Stimulated activated CD4-positive, alpha-beta T cell treated with anti-CD3 and anti-CD28 coated beads, Interleukin-1b, Interleukin-23, amount 100 ng/mL, for 48 hours (primary cell): ENCODE results near the gene FMN1.

Experiments
- DNase-seq: peaks from one replicate; pipeline ENCODE4 v3.0.0-alpha.2; 2020

Gene FMN1

GRCh38 chr15:32737304-32737703, 457.2 kb downstream of the FMN1 start:
- DNase-seq = no peak

DNA sequence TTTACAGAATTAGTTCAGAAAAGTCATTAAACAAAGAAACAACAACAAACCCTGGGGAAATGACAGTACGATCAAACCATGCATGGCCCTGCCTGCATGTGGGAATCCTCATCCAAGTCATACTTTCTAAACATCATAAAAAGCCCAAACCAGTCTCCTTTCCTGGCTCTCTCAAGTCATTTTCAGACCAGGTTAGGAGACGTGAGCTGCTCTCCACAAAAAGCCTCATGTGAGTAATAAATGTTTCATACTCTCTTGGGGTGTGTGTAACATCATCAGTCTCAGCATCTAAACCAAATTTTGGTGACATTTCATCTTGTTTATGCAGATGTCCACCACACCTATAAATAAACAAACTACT, 457.8 kb downstream of the FMN1 start:
- no peak for DNase-seq

- no peak for DNase-seq
These were observed 458.4 kb downstream of the FMN1 start for GRCh38 chr15:32735989-32736700.

DNA sequence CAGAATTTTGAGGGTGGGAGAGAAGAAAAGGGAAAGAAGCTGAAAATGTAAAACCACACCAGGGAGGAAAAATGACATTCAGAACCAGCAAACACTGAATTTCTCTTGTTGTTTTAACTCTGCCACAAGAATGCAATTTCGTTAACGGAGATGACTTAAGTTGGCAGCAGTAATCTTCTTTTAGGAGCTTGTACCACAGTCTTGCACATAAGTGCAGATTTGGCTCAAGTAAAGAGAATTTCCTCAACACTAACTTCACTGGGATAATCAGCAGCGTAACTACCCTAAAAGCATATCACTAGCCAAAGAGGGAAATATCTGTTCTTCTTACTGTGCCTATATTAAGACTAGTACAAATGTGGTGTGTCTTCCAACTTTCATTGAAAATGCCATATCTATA, 461.2 kb downstream of the FMN1 start:
- no peak for DNase-seq

DNA sequence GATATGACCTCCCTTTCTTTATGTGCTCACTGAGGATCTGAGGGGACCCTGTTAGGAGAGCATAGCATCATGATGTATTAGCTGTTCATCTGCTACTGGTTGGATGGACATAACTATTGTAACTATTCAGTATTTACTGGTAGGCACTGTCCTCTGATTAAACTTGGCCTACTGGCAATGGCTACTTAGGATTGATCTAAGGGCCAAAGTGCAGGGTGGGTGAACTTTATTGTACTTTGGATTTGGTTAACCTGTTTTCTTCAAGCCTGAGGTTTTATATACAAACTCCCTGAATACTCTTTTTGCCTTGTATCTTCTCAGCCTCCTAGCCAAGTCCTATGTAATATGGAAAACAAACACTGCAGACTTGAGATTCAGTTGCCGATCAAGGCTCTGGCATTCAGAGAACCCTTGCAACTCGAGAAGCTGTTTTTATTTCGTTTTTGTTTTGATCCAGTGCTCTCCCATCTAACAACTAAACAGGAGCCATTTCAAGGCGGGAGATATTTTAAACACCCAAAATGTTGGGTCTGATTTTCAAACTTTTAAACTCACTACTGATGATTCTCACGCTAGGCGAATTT, 461.8 kb downstream of the FMN1 start:
- DNase-seq = no peak

DNA sequence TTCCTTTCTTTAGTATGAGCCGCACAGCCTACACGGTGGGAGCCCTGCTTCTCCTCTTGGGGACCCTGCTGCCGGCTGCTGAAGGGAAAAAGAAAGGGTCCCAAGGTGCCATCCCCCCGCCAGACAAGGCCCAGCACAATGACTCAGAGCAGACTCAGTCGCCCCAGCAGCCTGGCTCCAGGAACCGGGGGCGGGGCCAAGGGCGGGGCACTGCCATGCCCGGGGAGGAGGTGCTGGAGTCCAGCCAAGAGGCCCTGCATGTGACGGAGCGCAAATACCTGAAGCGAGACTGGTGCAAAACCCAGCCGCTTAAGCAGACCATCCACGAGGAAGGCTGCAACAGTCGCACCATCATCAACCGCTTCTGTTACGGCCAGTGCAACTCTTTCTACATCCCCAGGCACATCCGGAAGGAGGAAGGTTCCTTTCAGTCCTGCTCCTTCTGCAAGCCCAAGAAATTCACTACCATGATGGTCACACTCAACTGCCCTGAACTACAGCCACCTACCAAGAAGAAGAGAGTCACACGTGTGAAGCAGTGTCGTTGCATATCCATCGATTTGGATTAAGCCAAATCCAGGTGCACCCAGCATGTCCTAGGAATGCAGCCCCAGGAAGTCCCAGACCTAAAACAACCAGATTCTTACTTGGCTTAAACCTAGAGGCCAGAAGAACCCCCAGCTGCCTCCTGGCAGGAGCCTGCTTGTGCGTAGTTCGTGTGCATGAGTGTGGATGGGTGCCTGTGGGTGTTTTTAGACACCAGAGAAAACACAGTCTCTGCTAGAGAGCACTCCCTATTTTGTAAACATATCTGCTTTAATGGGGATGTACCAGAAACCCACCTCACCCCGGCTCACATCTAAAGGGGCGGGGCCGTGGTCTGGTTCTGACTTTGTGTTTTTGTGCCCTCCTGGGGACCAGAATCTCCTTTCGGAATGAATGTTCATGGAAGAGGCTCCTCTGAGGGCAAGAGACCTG, 463.5 kb downstream of the FMN1 start:
- DNase-seq = no peak

- no peak for DNase-seq
These were observed 464.7 kb downstream of the FMN1 start for GRCh38 chr15:32729700-32730395.

DNA sequence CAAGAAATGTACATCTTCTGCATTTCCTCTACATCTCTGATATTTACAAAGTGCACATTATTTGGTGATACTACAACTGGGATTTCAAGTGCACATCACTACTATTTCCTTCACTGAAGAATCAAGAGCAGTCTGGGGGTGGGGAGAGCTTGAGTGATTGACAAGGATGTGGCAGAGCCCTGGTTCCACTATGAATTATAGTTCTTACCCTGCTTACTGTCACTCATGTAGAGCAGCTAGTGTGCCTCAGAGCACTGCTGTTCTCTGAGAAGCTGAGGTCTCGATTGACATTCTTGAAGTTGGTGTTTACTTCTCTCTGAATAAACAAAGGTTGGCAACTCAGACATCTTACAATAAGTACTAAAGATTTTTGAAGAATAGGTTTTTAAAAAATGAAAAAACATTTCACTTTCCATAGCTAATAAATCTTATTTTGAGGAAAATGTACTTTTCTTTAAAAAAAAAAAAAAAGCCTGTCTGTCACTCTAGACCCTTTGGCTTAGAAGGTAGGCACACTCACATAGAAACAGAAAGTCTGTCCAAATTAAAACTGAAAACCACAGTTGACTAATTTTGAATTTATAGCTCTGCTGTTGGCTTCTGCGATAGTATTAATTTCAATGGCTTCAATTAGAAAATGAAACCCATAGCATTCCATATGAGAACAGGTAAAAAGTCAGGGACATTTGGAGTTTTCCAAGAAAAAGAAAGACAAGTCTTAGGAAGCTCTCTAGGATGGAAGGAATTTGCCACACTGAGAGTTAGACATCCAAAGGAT, 471.2 kb downstream of the FMN1 start:
- DNase-seq = no peak

DNA sequence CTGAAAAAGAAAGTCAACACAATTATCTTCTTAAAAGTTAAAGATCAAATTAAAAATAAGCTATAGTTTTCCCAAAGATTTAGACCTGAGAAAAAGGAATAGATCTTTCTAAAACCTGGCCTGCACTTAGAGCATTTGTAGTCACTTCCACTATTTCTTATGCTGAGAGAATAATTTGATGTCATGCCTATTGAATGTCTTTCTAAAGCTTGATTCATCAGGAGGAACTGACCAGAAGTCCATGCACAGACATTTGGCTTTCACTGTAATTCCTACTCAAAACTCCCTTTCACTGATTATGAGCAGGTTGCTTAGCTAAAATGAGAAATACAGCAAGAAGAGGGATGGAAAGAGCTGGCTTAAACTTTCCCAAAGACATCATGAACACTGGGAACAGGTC, 472.4 kb downstream of the FMN1 start:
- DNase-seq = no peak

GRCh38 chr15:32721596-32721995, 472.9 kb downstream of the FMN1 start:
- no peak for DNase-seq

DNA sequence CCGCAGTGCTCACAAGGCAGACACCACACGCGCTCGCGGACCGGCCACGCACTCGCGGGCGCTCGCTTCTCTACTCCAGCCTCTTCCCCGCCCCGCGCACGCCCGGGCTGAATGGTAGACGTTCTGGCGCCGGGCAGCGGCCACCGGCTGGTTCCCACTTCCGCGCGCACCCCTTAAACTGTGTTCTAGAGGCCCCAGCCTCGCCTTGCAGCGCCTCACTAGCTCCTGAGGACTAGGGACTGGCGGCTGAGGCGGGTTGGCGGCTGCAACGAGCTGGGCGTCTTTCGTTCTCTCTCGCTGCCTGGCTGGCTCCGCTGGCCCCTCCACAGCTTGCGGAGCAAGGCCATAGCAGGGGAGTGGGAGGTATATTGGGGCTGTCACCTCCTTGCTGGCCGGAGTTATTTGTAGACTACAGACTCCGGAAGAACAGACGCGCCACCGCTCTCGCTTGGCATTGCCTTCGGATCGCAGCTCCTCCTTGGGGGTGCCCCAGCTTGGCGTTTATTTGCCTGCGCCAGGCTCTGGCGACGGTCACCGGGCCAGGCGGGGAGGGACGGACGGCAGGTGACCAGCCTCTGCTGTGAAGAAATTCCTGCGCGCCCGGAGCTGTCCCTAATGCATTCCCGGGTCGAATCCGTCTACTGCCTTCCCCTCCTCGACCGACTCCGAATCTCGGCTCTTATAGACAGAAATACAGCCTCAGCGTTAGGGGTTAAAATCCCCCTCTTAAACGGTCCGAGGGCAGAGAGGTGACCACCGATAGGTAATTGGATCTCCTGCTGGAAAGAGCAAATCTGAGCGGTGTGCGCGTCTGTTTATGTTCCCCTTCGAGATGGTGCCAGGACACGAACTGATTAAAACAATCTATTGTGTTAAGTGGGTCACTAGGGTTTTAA, 475.4 kb downstream of the FMN1 start:
- DNase-seq = no peak

DNA sequence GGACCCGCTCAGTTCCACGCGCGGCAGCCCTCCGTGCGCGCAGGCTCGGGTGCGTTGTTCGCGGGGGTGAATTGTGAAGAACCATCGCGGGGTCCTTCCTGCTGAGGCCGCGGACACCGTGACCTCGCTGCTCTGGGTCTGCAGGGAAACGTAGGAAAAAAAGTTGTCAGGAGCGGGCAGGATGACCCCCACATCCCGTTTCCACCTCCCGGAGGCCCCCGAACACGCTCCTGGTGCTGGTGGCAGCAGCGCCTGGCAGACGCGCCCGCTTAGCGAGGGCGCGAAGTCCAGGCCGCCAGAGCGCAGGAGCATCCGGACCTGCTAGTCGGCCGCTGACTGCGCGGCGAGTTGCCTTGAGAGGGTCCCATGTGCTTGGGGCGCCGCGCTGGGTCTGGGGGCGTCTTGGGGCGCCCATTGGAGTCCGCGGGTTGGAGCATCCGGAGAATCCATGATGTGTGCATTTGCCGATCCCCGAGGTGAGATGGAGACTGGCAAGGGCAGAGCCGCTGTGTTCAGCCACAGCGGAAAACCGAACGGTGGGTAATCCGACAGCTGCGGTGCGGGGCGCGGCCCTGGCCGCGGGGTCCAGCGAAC, 476.2 kb downstream of the FMN1 start:
- no peak for DNase-seq

DNA sequence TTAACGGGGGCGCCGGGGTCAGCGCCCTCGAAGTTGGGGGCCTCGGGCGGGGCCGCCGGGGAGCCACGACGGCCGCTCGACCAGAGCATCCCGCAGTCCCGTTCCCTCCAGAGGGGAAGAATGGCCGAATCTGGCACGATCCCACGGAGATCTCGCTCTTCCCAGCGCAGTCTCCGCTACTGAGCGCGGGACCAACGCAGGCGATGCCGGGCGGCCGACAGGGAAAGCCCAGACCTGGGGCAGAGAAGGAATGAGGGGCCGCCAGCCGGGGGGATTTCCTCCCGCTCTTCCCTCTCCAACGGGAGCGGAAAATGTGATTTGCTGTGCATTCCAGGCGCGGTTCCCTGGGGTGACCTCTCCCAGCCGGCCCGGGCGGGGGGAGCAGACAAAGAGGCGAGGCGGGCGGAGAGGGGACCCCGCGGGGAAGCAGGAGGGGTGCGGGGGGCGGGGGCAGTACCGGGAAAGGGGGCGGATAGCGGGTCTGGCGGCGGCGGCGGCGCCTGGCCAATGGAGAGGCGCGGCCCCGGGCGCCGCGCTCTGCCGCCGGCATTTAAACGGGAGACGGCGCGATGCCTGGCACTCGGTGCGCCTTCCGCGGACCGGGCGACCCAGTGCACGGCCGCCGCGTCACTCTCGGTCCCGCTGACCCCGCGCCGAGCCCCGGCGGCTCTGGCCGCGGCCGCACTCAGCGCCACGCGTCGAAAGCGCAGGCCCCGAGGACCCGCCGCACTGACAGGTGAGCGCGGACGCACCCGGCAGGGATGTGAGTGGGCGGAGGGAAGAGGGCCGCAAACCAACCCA, 476.9 kb downstream of the FMN1 start, which contains the start of gene GREM1:
Gene GREM1 (plus strand): TSS at position 579 of the 801 bp plus-strand sequence. CDS start 12,687 bp downstream, outside the sequence.
- no peak for DNase-seq

GRCh38 chr15:32716915-32717425, 477.5 kb downstream of the FMN1 start:
- no peak for DNase-seq

DNA sequence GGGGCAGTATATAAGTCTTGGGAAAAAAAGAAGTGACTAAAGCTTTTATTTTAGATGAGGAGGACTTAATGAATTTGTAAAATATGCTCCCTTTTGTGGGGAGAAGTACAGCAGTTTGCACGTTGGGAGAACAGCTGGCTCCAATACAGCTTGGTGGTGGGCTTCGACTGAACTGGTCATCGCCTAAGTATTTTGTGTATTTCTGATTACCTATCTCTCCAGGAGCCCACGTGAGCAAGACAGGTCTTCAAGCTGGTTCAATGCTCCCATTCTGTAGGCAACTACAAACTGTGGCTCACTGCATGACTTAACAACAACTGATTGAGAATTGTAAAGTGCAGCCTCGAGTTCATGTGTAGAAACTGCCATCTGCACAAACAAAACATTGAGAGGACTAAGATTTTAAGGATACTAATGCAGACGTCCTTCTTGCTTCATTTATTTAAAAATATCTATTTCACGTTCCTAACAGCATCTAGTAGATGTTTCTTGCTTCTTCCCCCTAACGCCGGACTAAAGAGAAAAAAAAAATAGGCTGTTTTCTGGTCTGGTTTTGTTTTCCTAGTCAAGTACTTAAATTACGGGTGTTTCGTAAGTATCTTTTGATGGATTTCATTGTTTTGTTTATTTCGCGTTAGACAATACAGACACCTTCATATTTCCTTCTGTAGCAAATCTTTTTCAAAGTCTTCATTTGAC, 478.1 kb downstream of the FMN1 start:
- no peak for DNase-seq
